Measurements from ENCODE around the gene WSB2. TPM values are rescaled to one million over a fixed set of nuclear protein-coding genes. Genes with fewer than 3 reads are reported as not detected.
A peak's percentile ranks its signal among the peaks of the same experiment; 100 is the strongest.

Gene WSB2
- total and polyA plus RNA-seq, 9 of the 15 experiments (the other 6 are each of a cell fraction or from before 2014, with no cell fraction given), result 31.4 to 77.6 (median 52.6) TPM

DNA sequence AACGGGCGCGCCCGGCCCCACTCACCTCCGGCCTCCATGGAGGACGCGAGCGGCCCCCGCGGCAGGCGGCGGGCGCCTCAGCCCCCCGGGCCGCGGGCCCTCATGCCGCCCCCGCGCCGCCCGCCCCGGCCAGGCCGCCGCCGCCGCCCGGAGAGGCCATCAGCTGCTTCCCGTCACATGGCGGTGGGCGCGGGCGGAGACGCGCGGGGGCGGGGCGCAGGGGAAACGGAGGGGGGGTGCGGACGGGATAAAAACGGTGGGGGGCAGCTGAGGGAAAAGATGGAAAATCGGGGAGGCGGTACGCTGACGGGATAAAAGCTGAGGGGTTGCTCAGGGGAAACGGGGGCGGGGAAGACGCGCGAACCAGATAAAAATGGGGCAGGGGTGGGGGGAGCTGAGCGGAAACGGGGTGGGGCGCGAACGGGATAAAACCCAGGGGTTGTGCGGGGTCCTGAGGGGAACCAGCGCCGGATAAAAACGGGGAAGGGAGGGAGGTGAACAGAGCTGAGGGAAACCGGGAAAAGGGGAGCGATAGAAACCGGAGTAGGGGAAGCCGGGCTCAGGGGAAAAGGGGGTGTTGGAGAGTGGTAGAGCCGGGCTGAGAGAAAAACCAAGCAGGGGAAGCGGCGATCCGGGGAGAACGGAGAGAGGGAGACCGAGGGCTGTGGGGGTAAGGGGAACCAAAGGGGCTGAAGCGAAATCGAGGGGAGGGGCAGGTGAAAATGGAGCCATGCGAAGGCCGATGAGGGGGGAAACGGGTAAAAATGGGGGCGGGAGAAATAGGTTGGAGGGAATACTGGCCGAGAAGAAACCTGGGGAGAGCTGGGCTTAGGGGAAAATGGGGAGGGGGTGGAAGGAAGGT lies at the start of gene WSB2 (continued):
- TF ChIP-seq ZNF280A (IDR thresholded peaks at IDR 0.05; ENCODE audit: low read depth, partially characterized antibody), result no peak
- no peak for TF ChIP-seq RNF219 (CRISPR knock-in tag; IDR thresholded peaks at IDR 0.05)
- no peak for TF ChIP-seq SREBF1 (IDR thresholded peaks at IDR 0.05; ENCODE audit: borderline replicate concordance, low read depth, low read length)
- no peak for TF ChIP-seq ZNF384 (IDR thresholded peaks at IDR 0.05; ENCODE audit: low read depth, low read length)
- TF ChIP-seq, protein P1, sequence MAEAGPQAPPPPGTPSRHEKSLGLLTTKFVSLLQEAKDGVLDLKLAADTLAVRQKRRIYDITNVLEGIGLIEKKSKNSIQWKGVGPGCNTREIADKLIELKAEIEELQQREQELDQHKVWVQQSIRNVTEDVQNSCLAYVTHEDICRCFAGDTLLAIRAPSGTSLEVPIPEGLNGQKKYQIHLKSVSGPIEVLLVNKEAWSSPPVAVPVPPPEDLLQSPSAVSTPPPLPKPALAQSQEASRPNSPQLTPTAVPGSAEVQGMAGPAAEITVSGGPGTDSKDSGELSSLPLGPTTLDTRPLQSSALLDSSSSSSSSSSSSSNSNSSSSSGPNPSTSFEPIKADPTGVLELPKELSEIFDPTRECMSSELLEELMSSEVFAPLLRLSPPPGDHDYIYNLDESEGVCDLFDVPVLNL (CRISPR knock-in tag; IDR thresholded peaks at IDR 0.05; ENCODE audit: low read depth), result no peak
- TF ChIP-seq, protein P2, sequence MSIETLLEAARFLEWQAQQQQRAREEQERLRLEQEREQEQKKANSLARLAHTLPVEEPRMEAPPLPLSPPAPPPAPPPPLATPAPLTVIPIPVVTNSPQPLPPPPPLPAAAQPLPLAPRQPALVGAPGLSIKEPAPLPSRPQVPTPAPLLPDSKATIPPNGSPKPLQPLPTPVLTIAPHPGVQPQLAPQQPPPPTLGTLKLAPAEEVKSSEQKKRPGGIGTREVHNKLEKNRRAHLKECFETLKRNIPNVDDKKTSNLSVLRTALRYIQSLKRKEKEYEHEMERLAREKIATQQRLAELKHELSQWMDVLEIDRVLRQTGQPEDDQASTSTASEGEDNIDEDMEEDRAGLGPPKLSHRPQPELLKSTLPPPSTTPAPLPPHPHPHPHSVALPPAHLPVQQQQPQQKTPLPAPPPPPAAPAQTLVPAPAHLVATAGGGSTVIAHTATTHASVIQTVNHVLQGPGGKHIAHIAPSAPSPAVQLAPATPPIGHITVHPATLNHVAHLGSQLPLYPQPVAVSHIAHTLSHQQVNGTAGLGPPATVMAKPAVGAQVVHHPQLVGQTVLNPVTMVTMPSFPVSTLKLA (conservative IDR thresholded peaks at IDR 0.05), result peak; percentile 24 to 26; a peak in 2 of 4 replicates
- no peak for TF ChIP-seq XRCC3 (IDR thresholded peaks at IDR 0.05)
- TF ChIP-seq, protein P3, sequence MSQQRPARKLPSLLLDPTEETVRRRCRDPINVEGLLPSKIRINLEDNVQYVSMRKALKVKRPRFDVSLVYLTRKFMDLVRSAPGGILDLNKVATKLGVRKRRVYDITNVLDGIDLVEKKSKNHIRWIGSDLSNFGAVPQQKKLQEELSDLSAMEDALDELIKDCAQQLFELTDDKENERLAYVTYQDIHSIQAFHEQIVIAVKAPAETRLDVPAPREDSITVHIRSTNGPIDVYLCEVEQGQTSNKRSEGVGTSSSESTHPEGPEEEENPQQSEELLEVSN (IDR thresholded peaks at IDR 0.05; ENCODE audit: borderline replicate concordance in 1 of 2, extremely low read depth in 1 of 2, insufficient read depth in 1 of 2, insufficient read length in 1 of 2, low read depth in 1 of 2, low read length in 1 of 2, poor library complexity in 1 of 2, severe bottlenecking in 1 of 2), result peak in 1 of 2 experiments; percentile 70
- no peak for TF ChIP-seq ZNF263 (CRISPR knock-in tag; IDR thresholded peaks at IDR 0.05; ENCODE audit: borderline replicate concordance)
- no peak for TF ChIP-seq RAD51 (IDR thresholded peaks at IDR 0.05; ENCODE audit: borderline replicate concordance, low read depth)
- TF ChIP-seq CGGBP1 (CRISPR knock-in tag; IDR thresholded peaks at IDR 0.05), result no peak
- TF ChIP-seq ZFX (CRISPR knock-in tag; IDR thresholded peaks at IDR 0.05), result no peak; the same call in 1 of the 2 replicates
- peak; percentile 73 for TF ChIP-seq POLR2B (IDR thresholded peaks at IDR 0.05; ENCODE audit: low read depth, partially characterized antibody)
- TF ChIP-seq KHSRP (IDR thresholded peaks at IDR 0.05), result no peak
- TF ChIP-seq SMAD3 (CRISPR knock-in tag; conservative IDR thresholded peaks at IDR 0.05), result no peak
- TF ChIP-seq HMG20A (CRISPR knock-in tag; conservative IDR thresholded peaks at IDR 0.05), result no peak
- TF ChIP-seq YBX1 (IDR thresholded peaks at IDR 0.05), result no peak
- TF ChIP-seq CTBP1 (IDR thresholded peaks at IDR 0.05; ENCODE audit: borderline replicate concordance), result no peak

All from K562 (cell line).